ENCODE measurements around the gene CCDC124.
"Not testable (repeated sequence)": the region's sequence is repeated elsewhere in the genome, so short reads cannot be mapped to it uniquely, and the experiment has no call there.

Gene CCDC124

GRCh38 chr19:17957149-17957849, 24.5 kb downstream of the CCDC124 start:
- DNase-seq = no peak

GRCh38 chr19:17957885-17958284, 25.1 kb downstream of the CCDC124 start:
- DNase-seq = no peak

- no peak for DNase-seq
These were observed 31.3 kb downstream of the CCDC124 start for GRCh38 chr19:17963936-17964691.

GRCh38 chr19:17965370-17966128, 32.7 kb downstream of the CCDC124 start:
- no peak for DNase-seq

- DNase-seq = no peak
These were observed 33.3 kb downstream of the CCDC124 start for GRCh38 chr19:17966129-17966483.

GRCh38 chr19:17966550-17967256, 33.9 kb downstream of the CCDC124 start, which contains the start of gene KCNN1:
Gene KCNN1, plus strand, starts transcription at chr19:17967107. Its CDS starts 6,782 bp downstream, at chr19:17973889.
- no peak for DNase-seq

GRCh38 chr19:17967257-17968051, 34.6 kb downstream of the CCDC124 start:
- DNase-seq = no peak

- DNase-seq = no peak
These were observed 35.5 kb downstream of the CCDC124 start for GRCh38 chr19:17968362-17968761.

- DNase-seq = no peak
These were observed 36.4 kb downstream of the CCDC124 start for GRCh38 chr19:17969096-17969792.

GRCh38 chr19:17972230-17972629, 39.4 kb downstream of the CCDC124 start:
- DNase-seq = no peak

GRCh38 chr19:17973759-17974158, 40.9 kb downstream of the CCDC124 start:
- DNase-seq = no peak

- DNase-seq = no peak
These were observed 41.7 kb downstream of the CCDC124 start for GRCh38 chr19:17974551-17974950.

GRCh38 chr19:17975032-17975431, 42.2 kb downstream of the CCDC124 start:
- no peak for DNase-seq

- DNase-seq = no peak
These were observed 44.2 kb downstream of the CCDC124 start for GRCh38 chr19:17977021-17977420.

- DNase-seq = no peak
These were observed 44.7 kb downstream of the CCDC124 start for GRCh38 chr19:17977488-17977887.

GRCh38 chr19:17981611-17982010, 48.8 kb downstream of the CCDC124 start:
- DNase-seq = no peak

- no peak for DNase-seq
These were observed 49.6 kb downstream of the CCDC124 start for GRCh38 chr19:17982430-17982829.

- DNase-seq = no peak
These were observed 52.4 kb downstream of the CCDC124 start for GRCh38 chr19:17985037-17985818.

- not testable (repeated sequence) for DNase-seq
These were observed 53.8 kb downstream of the CCDC124 start for GRCh38 chr19:17986569-17986968.

GRCh38 chr19:17988161-17988560, 55.3 kb downstream of the CCDC124 start:
- no peak for DNase-seq
